ENCODE results near the gene LTA4H.
"Not testable (repeated sequence)": the region's sequence is repeated elsewhere in the genome, so short reads cannot be mapped to it uniquely, and the experiment has no call there.

Gene LTA4H

DNA sequence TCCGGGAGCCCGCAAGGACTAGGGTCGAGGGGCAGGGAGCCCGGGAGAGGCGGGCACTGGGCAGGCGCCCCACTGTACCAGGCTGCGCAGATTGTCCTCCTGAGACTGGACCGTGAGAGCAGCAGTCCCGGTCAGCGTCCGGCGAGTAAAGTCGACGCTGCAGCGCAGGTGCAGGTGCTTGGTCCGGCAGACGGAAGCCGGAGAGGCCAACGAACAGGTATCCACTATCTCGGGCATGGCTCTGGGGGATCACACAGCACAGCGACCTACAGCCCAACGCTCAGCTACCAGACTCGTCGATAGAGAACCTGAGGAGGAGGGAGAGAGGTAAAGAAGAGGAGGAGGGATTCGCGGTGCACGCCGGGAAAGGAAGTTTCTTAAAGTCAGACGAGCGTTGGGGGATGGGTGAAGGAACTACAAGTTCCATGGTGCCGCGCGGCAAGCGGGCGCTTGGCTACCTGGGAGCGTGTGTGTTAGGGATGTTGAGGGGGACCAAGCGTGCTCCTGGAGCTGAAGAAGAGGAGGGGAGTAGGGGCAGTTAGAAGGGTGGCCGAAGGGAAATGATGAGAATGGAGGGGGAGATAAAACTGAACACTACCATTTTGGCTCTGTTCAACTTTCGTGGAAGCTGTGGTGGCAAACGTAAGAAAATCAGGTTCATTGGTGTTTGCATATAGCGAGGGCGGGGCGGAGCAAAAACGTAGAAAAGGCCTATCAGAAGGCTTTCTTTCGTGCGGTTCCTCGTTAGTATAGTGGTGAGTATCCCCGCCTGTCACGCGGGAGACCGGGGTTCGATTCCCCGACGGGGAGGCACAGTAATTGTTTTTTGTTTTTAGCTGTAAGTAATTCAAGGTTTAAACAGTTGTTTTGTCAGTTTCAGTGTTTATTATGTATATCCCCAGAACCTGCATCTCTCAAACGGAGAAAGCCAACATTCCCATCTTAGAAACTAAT, at the start of gene LTA4H:
LTA4H (minus strand) TSS at position 305 of the 954 bp plus-strand sequence; CDS start at position 237, 68 bp downstream.
- peak; percentile 93 to 100 (median 96) for DNase-seq

GRCh38 chr12:96084624-96085023, 49.2 kb upstream of the LTA4H start:
- DNase-seq, result no peak

- no peak for DNase-seq
Measured at GRCh38 chr12:96083020-96083719, 47.8 kb upstream of the LTA4H start.

DNA sequence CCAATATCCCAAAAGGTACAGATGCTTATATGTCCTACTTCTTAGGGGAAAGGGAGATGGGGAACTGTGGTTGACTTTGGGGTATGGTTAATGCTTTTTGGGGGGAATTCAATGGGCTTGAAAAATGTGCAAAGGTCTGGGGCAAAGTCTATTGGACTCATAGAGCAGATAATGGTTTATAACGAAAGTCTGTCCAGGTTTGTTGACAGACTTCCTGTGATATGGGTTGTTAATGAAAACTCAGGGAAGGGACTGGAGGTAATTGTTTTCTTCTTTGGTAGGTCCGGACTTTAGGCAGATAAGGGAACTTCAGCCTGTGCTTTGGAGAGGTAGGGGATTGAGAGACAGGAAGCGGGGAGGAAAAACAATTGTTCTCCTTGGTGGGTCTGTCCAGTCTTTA, 46.2 kb upstream of the LTA4H start:
- no peak for DNase-seq

DNA sequence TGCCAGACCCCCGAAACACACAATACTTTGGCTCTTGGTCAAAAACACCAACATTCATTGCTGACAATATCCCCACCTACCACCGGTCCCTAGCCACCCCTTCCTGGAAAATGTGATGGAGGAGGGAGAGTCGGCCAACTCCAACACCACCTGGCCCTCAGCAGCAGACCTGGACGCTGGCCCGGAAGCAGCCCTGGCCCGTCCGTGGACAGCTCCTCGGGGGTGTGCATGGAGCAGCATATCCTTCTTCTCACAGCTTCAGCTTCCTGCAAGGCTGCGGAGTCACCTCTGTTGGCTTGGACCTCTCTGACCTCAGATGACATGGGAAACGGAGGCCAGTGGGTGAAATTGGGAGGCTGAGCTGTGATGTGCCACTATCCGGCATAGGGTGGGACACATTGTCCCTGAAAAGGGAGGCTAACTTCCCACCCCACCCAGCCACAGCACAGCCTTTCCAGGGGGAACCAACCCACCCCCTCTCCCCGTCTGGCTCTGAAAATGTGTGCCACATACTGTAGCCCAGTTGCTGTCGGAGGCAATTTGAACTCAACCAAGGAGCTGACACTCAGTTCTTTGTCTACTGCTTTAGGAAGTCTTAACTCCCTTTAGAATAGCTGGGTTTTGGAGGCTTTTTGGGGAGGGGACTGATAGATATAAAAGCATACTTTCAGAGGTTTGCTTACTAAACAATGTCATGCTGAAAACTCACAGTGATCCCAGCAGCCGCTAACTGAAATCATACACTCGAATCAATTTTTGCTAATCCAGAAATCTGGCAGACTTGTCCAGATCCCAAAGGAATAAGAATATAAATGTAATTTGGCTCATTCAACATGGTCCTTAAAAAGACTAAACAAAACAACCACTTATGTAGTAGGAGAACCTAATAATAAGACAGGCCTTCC, 43.1 kb upstream of the LTA4H start:
- no peak for DNase-seq

DNA sequence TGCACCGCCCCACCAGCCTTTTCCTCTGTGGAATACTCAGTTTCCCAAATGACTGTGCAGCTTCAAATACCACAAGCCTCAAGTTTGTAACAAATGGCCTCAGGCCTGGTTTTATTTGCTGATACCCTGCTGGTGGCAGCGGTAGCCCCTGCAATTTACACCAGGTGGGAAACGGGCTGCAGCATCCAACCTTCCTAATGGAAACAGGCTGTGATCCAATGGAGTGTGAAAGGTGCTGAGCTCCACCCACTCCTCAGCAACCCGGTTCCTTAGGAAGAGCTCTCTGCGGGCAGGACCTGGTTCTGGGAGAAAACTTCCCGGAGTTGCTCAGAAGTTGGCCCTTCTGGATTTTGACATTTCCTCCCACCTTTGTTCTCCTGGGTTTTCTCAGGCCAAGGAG, 41.7 kb upstream of the LTA4H start:
- DNase-seq, result no peak

DNA sequence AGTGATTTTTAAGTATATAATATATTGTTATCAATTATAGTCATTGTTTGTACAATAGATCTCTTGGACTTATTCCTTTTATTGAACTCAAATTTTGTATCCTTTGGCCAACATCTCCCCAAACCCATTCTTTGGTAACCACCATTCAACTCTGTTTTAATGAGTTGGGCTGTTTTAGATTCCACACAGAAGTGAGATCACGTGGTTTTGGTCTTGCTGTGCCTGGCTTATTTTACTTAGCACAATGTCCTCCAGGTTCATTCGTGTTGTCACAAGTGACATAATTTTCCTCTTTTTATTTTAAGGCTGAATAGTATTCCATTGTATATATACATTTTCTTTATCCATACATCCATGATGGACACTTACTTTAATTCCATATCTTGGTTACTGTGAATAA, 40.2 kb upstream of the LTA4H start:
- no peak for DNase-seq

- DNase-seq, result no peak
Measured at GRCh38 chr12:96073346-96074330, 38.3 kb upstream of the LTA4H start.

GRCh38 chr12:96070670-96071279, 35.4 kb upstream of the LTA4H start:
- peak in 1 of 6 experiments; percentile 6 for DNase-seq

DNA sequence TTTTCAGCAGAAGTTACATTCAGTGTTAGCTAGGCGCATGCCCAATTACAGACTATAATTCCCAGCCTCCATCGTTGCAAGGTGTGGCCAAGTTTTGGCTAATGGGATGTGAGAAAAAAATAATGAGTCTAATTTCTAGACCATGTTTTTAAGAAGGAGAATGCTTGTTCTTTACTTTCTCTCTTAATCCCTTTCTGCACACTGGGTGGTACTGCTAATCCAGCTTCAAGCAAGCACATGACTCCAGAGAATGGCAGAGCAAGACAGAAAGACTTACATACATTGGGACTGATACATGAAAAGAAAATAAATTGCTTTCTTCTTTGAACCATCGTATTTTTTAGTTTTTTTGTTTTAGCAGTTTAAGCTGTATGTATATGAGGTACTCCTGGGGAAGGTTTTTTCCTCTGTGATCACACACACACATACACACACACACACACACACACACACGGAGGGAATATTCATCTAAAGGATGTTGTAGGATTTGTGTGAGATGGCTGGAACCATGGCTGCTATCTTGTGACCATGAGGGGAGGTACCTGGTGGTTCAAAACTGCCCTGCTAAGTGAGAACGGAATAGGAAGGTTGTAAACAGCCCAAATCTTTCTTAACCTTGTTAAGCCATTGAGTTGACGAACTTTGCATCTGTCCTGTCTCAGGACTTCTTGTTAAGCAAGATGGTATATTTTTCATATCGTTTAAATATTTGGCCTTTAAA, 34.3 kb upstream of the LTA4H start:
- no peak for DNase-seq

GRCh38 chr12:96068636-96069035, 33.2 kb upstream of the LTA4H start:
- DNase-seq, result no peak

GRCh38 chr12:96068111-96068510, 32.7 kb upstream of the LTA4H start:
- DNase-seq, result no peak

- not testable (repeated sequence) for DNase-seq
Measured at GRCh38 chr12:96065776-96066175, 30.4 kb upstream of the LTA4H start.

DNA sequence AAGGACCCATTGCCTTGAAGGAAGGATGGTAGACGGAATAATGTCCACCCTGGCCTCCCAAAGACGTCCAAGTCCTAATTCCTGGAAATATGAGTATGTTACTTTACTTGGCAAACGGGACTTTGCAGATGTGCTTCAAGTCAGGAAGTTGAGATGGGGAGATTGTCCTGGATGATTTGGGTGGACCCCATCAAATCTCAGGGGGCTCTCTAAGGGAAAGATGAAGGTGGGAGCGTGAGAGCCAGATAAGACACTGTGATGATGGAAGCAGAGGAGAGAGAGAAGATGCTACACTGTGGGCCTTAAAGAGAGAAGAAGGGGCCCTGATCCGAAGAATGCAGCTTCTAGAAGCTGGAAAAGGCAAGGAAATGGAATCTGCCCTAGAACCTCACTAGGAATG, 29.6 kb upstream of the LTA4H start:
- no peak for DNase-seq

DNA sequence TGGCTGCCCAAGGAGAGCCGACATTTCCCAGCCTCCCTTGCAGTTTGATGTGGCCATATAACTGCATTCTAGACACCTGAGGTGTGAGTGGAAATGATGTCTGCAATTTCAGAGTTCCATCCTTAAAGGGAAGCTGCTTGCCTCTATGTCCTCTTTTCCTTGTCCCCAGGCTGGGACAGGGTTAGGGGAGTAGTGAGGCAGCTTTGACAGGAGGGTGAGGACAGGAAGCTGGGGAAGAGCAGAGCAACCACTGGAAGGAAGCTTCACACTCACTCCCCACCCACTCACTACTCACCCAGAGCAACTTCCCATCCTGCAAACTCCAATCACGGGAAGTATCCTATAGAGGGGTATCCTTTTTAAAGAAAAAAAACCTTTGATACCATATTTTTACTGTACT, 28.9 kb upstream of the LTA4H start:
- peak in 1 of 6 experiments; percentile 6 for DNase-seq

DNA sequence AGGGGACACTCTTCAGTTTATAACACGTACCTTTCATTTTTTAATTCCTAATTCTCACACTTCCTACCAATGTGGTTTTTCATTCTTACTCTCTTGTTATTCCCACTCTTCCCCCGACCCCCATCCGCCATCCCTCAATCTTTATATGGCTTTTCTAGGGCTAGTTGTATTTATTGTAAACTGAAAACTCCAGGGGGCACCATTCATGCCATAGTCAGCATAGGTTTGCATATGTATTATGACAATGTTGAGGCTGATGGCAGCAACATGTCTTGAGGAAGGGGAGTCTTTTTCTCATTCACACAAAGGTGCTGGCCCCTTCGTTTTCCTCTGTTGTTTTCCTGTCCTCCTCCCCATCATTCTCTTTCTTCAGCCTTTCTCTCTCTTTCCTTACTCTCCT, 27.7 kb upstream of the LTA4H start:
- DNase-seq, result peak in 2 of 6 experiments; percentile 11 to 21

- DNase-seq, result peak; percentile 43 to 79 (median 61)
Measured at GRCh38 chr12:96061864-96062453, 26.6 kb upstream of the LTA4H start.

DNA sequence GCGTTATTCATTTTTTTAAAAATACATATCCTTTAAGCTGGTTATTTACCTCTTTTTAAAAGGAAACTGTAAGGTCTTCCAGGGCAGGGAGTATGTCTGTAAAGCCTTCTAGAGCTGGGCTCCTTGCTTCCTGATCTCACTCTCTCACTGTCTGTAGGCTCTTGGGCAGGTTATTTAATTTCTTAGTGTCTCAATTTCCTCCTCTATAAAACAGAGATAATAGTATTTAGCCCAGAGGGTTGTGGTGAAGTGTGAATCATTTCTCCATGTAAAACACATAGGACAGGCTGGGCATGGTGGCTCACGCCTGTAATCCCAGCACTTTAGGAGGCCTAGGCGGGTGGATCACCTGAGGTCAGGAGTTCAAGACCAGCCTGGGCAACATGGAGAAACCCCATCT, 25.9 kb upstream of the LTA4H start:
- DNase-seq, result no peak

GRCh38 chr12:96060041-96060440, 24.7 kb upstream of the LTA4H start:
- no peak for DNase-seq

DNA sequence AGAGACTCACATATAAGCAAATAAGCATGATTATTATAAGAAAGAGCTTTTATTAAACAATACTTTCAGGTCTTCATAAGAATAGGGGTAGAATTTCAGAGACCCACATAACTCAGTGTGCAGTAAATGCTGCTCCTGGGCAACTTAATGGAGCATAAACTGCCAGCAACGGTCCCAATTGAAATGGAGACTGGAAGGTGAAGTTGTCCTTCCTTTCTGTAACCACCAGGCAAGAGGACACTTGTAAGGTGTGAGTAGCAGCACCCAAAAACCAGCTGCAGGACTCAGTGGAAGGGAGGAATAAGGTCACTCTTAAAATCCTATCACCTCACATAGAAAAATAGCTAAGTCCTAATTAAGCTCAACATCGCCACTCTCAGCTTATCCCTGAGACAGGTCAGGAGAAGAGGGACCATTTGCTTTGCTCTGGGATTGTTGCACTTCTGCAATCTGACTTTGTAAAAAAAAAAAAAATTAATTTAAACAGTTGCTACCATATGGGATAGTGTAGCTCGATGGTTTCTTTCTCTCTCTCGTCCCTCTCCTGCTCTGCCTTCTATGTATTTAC, 22.7 kb upstream of the LTA4H start:
- no peak for DNase-seq

All from stimulated activated naive CD4-positive, alpha-beta T cell (primary cell).